ENCODE measurements around the gene SERPIND1. TPM values are rescaled to one million over a fixed set of nuclear protein-coding genes. Genes with fewer than 3 reads are reported as not detected.
"Not testable (repeated sequence)": the region's sequence is repeated elsewhere in the genome, so short reads cannot be mapped to it uniquely, and the experiment has no call there.

SERPIND1 gene
- total RNA-seq, 1 experiment from 2014 or later, result not detected

DNA sequence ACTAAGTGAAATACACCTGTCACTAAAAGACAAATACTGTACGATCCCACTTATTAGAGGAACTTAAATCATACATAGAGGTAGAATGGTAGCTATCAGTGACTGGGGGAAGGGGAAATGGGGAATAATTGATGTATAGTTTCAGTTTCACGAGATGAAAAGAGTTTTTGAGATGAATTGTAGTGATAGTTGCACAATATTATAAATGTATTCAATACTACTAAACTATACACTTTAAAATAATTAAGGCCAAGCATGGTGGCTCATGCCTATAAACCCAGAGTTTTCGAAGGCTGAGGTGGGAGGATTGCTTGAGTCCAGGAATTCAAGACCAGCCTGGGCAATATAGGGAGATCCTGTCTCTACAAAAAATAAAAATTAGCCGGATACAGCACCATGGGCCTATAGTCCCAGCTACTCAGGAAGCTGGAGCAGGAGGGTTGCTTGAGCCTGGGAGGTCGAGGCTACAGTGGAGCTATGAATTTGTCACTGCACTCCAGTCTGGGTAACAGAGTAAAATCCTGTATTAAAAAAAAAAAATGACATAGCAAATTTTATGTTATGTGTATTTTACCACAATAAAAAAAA, 40.4 kb downstream of the SERPIND1 start:
- no peak for DNase-seq (ENCODE audit: low spot score)

DNA sequence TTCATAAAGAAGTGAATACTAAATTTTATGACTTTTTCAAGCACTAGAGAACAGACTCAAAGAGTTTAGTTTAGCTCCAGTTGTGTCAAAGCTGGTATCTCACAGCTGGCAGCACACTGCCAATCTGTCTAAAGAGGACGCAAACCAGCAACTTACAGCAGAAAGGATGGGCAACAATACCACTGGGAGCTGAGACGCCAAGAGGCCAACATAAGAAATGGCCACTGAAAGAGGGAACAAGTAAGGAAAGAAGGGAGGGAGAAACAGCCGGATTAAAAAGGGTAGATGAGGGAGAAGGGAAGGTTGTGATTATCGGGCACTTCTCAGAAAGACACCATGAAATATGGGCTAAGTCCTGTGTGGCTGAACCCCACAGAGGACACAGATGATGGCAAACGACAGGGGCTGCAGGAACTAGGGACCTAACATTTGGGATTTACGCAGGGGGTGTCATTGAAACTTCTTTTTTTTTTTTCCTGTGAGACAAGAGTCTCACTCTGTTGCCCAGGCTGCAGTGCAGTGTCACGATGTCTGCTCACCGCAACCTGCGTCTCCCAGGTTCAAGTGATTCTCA, 41.7 kb downstream of the SERPIND1 start:
- DNase-seq (ENCODE audit: low spot score), result no peak

DNA sequence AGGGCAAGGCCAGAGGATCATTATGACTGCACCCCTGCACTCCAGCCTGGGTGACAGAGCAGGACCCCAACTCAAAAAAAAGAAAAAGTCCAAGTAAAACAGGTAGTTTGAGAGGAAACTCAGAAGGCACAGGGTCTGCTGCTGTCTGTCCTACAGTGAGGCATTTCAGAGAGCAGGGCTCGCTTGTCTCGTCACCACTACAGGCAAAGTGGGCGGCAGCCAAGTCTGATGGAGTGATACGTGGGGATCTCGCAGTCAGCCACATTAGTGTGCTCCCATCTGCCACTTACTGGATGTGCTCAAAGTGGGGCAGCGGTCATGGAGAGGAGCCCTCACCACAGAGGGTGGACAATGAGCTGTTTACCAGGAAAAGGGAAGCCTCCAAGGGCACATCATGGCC, 42.6 kb downstream of the SERPIND1 start:
- no peak for DNase-seq (ENCODE audit: low spot score)

DNA sequence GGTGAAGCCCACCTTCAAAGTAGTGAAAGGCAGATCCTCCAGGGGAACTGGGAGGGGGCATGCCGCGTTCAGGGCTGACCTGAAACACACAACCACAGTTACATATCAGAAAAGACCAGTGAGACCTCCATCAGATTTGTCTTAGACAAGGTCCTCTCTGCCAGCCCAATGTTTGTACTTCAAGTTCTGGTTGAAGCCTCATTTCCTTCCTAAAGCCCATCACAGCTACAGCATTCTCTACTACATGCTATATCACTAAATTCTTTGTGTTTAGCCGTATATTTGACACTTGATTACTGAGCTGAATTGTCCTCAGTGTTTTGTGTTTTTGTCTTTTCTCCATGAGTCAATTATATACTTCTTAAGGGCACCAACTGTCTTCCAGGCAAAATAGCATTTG, 44.6 kb downstream of the SERPIND1 start:
- DNase-seq (ENCODE audit: low spot score), result no peak

DNA sequence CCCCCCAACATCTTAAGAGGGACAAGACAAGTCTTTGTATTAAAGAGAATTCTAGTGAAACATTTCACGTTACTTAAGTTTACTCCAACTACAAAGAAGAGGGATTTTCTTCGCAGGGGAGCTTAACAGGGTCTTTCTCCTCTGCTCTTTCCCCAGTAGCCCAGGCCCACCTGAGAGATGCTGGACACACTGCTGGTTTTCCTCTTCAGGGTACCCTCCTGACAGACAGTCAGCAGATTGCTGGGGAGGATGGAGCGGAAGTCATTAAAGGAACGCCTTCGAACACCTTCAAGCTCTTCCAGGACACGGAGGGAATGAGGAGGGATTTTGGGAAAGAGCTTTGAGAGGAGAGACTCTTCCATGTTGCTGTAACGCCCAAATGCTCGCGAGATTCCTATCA, 45.6 kb downstream of the SERPIND1 start:
- no peak for DNase-seq (ENCODE audit: low spot score)

DNA sequence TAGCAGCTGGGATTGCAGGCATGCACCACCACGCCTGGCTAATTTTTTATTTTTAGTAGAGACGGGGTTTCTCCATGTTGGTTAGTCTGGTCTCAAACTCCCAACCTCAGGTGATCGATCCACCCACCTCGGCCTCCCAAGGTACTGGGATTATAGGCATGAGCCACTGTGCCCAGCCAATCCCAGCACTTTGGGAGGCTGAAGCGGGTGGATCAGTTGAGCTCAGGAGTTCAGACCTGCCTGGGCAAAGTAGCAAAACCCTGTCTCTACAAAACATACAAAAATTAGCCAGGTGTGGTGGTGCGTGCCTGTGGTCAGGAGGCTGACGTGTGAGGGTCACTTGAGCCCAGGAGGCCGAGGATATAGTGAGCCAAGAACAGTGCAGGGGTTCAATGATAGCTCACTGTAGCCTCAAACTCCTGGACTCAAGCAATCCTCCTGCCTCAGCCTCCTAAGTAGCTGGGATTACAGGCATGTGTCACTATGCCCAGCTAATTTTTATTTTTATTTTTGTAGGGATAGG, 47.9 kb downstream of the SERPIND1 start:
- DNase-seq (ENCODE audit: low spot score), result not testable (repeated sequence)

DNA sequence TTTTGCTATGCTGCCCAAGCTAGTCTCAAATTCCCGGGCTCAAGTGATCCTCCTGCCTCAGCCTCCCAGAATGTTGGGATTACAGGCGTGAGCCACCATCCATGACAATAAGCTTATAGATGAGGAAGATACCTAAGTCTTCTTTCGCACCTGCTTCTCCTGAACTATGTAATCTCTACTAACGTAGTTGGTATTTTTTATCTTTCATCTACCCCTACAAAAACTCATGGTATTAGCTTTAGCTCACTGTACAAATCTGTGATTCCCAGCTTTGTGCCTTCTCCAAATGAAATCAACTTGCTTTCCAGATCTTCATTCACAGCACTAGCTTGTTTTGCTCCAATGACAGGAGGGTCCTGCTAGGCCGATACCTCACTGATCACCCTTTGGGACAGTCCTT, 48.3 kb downstream of the SERPIND1 start:
- no peak for DNase-seq (ENCODE audit: low spot score)

DNA sequence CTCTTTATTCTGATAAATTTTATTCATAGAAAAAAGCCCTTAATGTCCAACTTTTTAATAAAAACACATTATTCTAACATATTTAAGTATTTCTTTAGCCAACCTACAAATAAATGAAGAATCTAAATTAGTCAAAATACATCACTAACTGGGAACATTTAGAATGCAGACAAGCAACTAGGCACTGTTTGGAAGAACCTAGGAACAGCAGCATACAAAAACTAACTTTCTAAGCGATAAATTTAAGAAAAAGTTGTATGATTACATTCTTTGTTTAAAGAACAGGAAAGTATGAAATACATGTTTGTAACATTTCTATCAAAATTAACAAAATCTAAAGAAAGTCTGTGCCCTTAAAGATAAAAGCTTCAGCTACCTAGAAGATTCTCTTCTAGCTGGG, 49.4 kb downstream of the SERPIND1 start:
- no peak for DNase-seq (ENCODE audit: low spot score)

DNA sequence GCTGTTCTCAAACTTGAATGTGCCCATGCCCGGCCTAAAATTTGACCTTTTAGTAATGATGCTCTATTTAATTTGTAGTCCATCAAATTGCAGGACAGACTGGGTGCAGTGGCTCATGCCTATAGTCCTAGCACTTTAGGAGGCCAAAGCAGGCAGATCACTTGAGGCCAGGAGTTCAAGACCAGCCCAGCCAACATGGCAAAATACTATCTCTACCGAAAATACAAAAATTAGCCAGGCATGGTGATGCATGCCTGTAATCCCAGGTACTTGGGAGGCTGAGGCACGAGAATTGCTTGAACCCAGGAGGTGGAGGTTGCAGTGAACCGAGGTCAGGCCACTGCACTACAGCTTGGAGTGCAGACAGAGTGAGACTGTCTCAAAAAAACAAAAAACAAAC, 51.3 kb downstream of the SERPIND1 start:
- DNase-seq (ENCODE audit: low spot score), result not testable (repeated sequence)

DNA sequence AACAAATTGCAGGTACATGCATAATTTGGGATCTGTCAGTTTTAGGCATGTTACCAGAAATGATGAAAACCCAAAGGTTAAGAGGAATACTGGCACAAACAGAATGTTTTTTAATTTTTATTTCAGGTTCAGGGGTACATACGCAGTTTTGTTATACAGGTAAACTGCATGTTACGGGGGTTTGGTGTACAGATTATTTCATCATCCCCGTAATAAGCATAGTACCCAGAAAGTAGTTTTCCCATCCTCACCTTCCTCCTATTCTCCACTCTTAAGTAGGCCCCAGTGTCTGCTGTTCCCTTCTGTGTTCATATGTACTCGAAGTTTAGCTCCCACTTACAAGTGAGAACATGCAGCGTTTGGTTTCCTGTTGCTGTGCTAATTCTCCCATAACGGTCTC, 51.7 kb downstream of the SERPIND1 start:
- DNase-seq (ENCODE audit: low spot score), result no peak

DNA sequence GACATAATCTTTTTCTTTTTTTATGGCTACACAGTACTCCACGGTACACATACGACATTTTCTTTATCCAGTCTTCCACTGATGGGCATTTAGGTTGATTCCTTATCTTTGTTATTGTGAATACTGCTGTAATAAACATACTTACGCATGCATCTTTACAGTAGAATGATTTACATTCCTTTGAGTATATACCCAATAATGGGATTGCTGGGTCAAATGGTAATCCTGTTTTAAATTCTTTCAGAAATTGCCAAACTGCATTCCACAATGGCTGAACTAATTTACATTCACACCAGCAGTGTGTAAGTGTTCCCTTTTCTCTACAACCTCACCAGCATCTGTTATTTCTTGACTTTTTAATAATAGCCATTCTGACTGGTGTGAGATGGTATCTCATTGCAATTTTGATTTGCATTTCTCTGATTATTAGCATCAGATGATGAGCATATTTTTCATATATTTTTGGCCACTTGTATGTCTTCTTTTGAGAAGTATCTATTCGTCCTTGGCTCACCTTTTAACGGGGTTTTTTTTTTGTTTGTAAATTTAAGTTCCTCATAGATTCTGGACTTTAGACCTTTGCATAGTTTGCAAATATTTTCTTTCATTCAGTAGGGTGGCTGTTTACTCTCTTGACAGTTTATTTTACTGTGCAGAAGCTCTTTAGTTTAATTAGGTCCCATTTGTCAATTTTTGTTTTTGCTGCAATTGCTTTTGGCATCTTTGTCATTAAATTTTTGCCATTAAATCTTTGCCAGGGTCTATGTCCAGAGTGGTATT, 52.6 kb downstream of the SERPIND1 start:
- not testable (repeated sequence) for DNase-seq (ENCODE audit: low spot score)

DNA sequence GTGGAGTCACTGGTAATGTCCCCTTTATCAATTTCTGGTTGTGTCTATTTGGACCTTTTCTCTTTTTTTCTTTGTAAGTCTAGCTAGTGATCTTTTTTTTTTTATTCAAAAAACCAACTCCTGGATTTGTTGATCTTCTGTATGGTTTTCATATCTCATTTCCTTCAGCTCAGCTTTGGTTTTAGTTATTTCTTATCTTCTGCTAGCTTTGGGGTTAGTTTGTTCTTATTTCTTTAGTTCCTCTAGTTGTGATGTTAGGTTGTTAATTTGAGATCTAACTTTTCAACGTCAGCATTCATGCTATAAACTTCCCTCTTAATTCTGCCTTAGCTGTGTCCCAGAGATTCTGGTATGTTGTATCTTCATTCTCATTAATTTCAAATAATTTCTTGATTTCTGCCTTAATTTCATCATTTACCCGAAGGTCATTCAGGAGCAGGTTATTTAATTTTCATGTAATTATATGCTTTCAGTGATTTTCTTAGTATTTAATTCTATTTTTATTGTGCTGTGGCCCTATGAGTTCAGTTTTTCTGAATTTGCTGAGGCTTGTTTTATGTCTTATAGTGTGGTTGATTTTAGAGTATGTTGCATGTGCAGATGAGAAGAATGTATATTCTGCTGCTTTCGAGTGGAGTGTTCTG, 55.7 kb downstream of the SERPIND1 start:
- DNase-seq (ENCODE audit: low spot score), result no peak

DNA sequence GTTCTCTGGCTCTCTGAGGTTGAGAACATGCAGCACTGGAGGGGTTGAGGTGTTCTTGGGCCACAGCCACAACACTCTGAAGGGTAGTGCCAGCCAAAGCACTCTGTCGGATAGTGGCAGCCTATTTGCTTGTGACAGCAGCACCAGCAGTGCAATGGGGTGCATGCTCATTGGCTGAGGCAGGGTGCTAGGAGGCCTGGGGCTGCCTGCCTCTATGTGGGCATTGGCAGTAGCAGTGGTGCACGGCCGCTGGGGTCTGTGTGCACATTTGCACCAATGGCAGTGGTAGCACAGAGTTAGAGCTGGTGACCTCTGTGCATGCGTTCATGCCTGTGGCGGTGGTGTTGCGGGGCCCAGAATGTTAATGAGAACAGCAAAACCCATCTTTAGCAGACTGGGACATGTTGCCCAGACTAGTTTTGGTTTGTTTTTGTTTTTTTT, 59.3 kb downstream of the SERPIND1 start:
- DNase-seq (ENCODE audit: low spot score), result no peak

DNA sequence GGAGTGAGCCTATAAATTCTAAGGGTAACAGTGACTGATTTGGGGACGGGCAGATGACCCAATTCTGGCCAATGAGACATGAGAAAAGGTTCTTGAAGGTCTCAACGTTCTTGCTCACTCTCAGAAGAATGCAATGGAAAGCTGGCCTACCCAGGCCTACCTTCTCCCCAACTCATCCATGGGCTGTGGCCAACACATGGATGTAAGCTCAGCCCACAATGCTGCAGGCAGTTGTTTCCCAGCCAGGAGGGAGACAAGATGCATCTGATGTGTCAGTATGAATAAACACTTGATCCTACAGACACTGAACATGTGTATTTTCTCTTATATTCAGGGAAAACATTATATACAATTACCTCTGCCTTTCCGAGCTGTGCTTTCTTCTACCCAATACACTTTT, 60.3 kb downstream of the SERPIND1 start:
- no peak for DNase-seq (ENCODE audit: low spot score)

DNA sequence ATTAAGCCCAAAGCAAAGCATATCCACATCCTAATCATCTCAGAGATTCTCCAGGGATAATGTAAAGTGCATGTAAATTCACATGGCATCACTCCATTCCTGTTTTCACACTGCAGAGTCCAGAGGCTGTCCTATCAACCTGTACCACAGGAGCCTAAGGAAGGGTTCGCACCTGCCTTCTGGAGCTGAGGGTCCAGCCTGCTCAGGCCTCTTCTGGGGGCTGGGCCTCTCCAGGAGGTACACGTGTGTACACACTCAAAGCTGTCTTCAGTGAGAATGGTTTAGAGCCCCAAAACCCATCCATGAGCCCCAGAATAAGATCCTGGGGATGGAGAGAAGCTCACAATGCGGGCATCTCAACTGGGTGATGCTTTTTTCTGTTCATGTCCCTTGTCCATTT, 60.8 kb downstream of the SERPIND1 start:
- no peak for DNase-seq (ENCODE audit: low spot score)

Other genes with a start within 250 kb of the SERPIND1 start
- gene PI4KA, start 84.7 kb downstream of the SERPIND1 start, total RNA-seq (2014; rRNA removed; shearing (Covaris generic)), result 25.7 and 31.8 TPM in 2 replicates
- gene SNAP29, start 84.9 kb downstream of the SERPIND1 start, total RNA-seq (2014; rRNA removed; shearing (Covaris generic)), result 10.6 and 15.0 TPM in 2 replicates
- 29.1 and 33.8 TPM in 2 replicates for gene CRKL, start 143.3 kb downstream of the SERPIND1 start, total RNA-seq (2014; rRNA removed; shearing (Covaris generic))
- gene AIFM3, start 193.1 kb downstream of the SERPIND1 start, total RNA-seq (2014; rRNA removed; shearing (Covaris generic)), result 1.4 TPM in 1 of 2 replicates, not detected in the other
- gene LZTR1, start 208.2 kb downstream of the SERPIND1 start, total RNA-seq (2014; rRNA removed; shearing (Covaris generic)), result 18.9 and 21.9 TPM in 2 replicates
- 46.9 and 49.0 TPM in 2 replicates for gene THAP7, start 228.0 kb downstream of the SERPIND1 start, total RNA-seq (2014; rRNA removed; shearing (Covaris generic))
- 2.8 and 3.5 TPM in 2 replicates for gene P2RX6, start 241.1 kb downstream of the SERPIND1 start, total RNA-seq (2014; rRNA removed; shearing (Covaris generic))

All from A172 (cell line).